HEK293T (cell line): ENCODE measurements around the gene NCAN.

Source experiments
- ARNT ChIP-seq: fragments of 450-650 bp; IDR thresholded peaks from 2 replicates; pipeline ENCODE4 v1.6.1; 2017; ENCODE audit warnings: mild to moderate bottlenecking
- ELF4 ChIP-seq: fragments of 450-650 bp; IDR thresholded peaks from 2 replicates; pipeline ENCODE4 v1.6.1; 2017; ENCODE audit warnings: antibody characterized with exemption
- FOXA1 ChIP-seq: fragments of 450-650 bp; IDR thresholded peaks from 2 replicates; pipeline ENCODE4 v1.6.1; 2016; ENCODE audit warnings: mild to moderate bottlenecking
- FOXK2 ChIP-seq: fragments of 450-650 bp; IDR thresholded peaks from 2 replicates; pipeline ENCODE4 v1.6.1; 2016; ENCODE audit warnings: mild to moderate bottlenecking
- FOXM1 ChIP-seq: fragments of 450-650 bp; IDR thresholded peaks from 2 replicates; pipeline ENCODE4 v1.6.1; 2017; ENCODE audit warnings: mild to moderate bottlenecking, borderline replicate concordance
- HDGF ChIP-seq: fragments of 450-650 bp; IDR thresholded peaks from 2 replicates; pipeline ENCODE4 v1.6.1; 2017; ENCODE audit warnings: antibody characterized with exemption, borderline replicate concordance
- L3MBTL2 ChIP-seq: fragments of 450-650 bp; conservative IDR thresholded peaks from 2 replicates; pipeline ENCODE4 v1.6.1; 2016; ENCODE audit warnings: mild to moderate bottlenecking
- NFRKB ChIP-seq: fragments of 450-650 bp; IDR thresholded peaks from 2 replicates; pipeline ENCODE4 v1.6.1; 2016; ENCODE audit warnings: mild to moderate bottlenecking, moderate library complexity
- PKNOX1 ChIP-seq: fragments of 450-650 bp; IDR thresholded peaks from 2 replicates; pipeline ENCODE4 v1.6.1; 2016
- SUZ12 ChIP-seq: fragments of 450-650 bp; IDR thresholded peaks from 2 replicates; pipeline ENCODE4 v1.6.1; 2016; ENCODE audit warnings: mild to moderate bottlenecking
- TARDBP ChIP-seq: fragments of 450-650 bp; IDR thresholded peaks from 2 replicates; pipeline ENCODE4 v1.6.1; 2016
- ZNF384 ChIP-seq: fragments of 450-650 bp; IDR thresholded peaks from 2 replicates; pipeline ENCODE4 v1.6.1; 2016

GRCh38 chr19:19270749-19271571, 59.2 kb downstream of the NCAN start:
- TF ChIP-seq FOXA1 (no peak), TARDBP (no peak), L3MBTL2 (no peak), ARNT (no peak), SUZ12 (no peak), NFRKB (no peak), FOXM1 (no peak), PKNOX1 (no peak), FOXK2 (no peak), ELF4 (no peak), ZNF384 (no peak), HDGF (no peak)
